ENCODE data around the gene SCAPER.
"Not testable (repeated sequence)": the region's sequence is repeated elsewhere in the genome, so short reads cannot be mapped to it uniquely, and the experiment has no call there.

The SCAPER gene

GRCh38 chr15:76335307-76336253, 569.6 kb downstream of the SCAPER start:
- no peak for DNase-seq

GRCh38 chr15:76334438-76335306, 570.5 kb downstream of the SCAPER start:
- DNase-seq, result no peak

GRCh38 chr15:76333720-76334437, 571.3 kb downstream of the SCAPER start:
- DNase-seq, result no peak

- no peak for DNase-seq
Measured at GRCh38 chr15:76333309-76333708, 571.8 kb downstream of the SCAPER start.

GRCh38 chr15:76332796-76333195, 572.3 kb downstream of the SCAPER start:
- no peak for DNase-seq

- DNase-seq, result no peak
Measured at GRCh38 chr15:76330080-76330680, 575.0 kb downstream of the SCAPER start.

- DNase-seq, result no peak
Measured at GRCh38 chr15:76328958-76329357, 576.2 kb downstream of the SCAPER start.

GRCh38 chr15:76328106-76328696, 576.9 kb downstream of the SCAPER start:
- no peak for DNase-seq

- peak; percentile 56 for DNase-seq
Measured at GRCh38 chr15:76327191-76328105, 577.7 kb downstream of the SCAPER start.

GRCh38 chr15:76325704-76326103, 579.4 kb downstream of the SCAPER start:
- no peak for DNase-seq

GRCh38 chr15:76324066-76324465, 581.1 kb downstream of the SCAPER start:
- DNase-seq, result no peak

- DNase-seq, result no peak
Measured at GRCh38 chr15:76321602-76322001, 583.5 kb downstream of the SCAPER start.

GRCh38 chr15:76321171-76321570, 584.0 kb downstream of the SCAPER start:
- no peak for DNase-seq

- DNase-seq, result no peak
Measured at GRCh38 chr15:76320012-76320411, 585.1 kb downstream of the SCAPER start.

GRCh38 chr15:76313731-76314130, 591.4 kb downstream of the SCAPER start:
- peak; percentile 96 for DNase-seq

GRCh38 chr15:76313175-76313567, 592.0 kb downstream of the SCAPER start:
- DNase-seq, result not testable (repeated sequence)

GRCh38 chr15:76312540-76313174, 592.5 kb downstream of the SCAPER start:
- no peak for DNase-seq

- peak; percentile 99 for DNase-seq
Measured at GRCh38 chr15:76311100-76311953, 593.8 kb downstream of the SCAPER start, which contains the start of gene ETFA. TSS of gene ETFA (minus strand) at chr15:76311469. CDS start at chr15:76311388, 81 bp downstream.

GRCh38 chr15:76310475-76311099, 594.6 kb downstream of the SCAPER start:
- no peak for DNase-seq
